ENCODE results near the gene C16orf54.
"Not testable (repeated sequence)": the region's sequence is repeated elsewhere in the genome, so short reads cannot be mapped to it uniquely, and the experiment has no call there.

C16orf54 gene

DNA sequence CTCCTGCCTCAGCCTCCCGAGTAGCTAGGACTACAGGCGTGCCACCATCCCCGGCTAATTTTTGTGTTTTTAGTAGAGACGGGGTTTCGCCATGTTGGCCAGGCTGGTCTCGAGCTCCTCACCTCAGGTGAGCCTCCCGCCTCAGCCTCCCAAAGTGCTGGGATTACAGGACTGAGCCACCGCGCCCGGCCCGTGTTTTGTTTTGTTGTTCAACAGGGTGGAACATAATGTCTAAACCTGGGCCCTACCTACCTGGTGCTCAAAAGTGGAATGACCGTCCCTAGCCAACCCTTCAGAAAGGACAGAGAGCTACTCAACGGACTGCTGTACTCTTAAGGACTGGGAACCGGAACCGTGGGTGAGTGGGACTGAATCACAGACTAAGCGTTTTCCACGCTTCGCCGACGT is 44.0 kb upstream of the C16orf54 start:
- peak overlapping the region; percentile 92 for H3K4me3 ChIP-seq (ENCODE audit: low read depth, low read length)
- TF ChIP-seq, protein P1, sequence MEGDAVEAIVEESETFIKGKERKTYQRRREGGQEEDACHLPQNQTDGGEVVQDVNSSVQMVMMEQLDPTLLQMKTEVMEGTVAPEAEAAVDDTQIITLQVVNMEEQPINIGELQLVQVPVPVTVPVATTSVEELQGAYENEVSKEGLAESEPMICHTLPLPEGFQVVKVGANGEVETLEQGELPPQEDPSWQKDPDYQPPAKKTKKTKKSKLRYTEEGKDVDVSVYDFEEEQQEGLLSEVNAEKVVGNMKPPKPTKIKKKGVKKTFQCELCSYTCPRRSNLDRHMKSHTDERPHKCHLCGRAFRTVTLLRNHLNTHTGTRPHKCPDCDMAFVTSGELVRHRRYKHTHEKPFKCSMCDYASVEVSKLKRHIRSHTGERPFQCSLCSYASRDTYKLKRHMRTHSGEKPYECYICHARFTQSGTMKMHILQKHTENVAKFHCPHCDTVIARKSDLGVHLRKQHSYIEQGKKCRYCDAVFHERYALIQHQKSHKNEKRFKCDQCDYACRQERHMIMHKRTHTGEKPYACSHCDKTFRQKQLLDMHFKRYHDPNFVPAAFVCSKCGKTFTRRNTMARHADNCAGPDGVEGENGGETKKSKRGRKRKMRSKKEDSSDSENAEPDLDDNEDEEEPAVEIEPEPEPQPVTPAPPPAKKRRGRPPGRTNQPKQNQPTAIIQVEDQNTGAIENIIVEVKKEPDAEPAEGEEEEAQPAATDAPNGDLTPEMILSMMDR (IDR thresholded peaks at IDR 0.05; ENCODE audit: low read depth, low read length, missing control alignments): no peak
- DNase-seq (ENCODE audit: low read depth): no peak
- in situ Hi-C loops (cut with HindIII; ENCODE audit: low sequenced_read_pairs): no loop called here

DNA sequence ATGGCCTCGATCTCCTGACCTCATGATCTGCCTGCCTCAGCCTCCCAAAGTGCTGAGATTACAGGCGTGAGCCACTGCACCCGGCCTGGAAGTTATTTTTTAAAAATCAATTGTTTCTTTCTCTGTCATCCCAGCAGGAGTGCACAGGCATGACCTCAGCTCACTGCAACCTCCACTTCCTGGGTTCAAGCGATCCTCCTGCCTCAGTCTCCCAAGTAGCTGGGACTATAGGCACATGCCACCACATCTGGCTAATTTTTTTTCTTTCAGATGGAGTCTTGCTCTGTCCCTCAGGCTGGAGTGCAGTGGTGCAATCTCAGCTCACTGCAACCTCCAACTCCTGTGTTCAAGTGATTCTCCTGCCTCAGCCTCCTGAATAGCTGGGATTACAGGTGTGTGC is 41.4 kb upstream of the C16orf54 start:
- H3K4me3 ChIP-seq (ENCODE audit: low read depth, low read length); in situ Hi-C loops (cut with HindIII; ENCODE audit: low sequenced_read_pairs); DNase-seq (ENCODE audit: low read depth): not testable (repeated sequence)

DNA sequence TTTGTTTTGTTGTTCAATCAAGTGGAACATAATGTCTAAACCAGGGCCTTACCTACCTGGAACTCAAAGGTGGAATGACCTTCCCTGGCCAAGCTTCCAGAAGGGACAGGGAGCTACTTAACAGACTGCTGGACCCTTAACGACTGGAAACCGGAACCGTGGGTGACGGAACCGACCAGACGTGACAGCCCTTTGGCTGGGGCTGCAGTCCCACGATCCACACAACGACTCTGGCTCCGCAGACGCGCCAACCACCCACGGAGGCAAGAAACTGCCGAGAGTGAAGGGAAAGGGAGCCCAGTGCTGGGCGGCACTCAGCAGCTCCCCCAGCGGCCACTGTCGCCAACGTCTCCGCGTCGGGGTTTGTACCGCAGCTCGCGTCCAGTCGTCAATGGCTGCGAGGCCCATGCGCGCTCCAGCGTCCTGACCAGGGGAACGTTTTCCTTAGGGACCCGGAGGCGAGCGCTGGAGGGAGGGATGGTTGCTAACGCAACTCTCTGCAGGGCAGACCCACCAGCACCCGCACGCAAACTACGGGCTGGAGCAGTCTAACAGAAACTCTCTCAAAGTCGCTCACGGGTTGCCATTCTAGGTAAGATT is 39.2 kb upstream of the C16orf54 start:
- TF ChIP-seq, protein P1 (IDR thresholded peaks at IDR 0.05; ENCODE audit: low read depth, low read length, missing control alignments): peak; percentile 86
- in situ Hi-C loops (cut with HindIII; ENCODE audit: low sequenced_read_pairs): no loop called here
- DNase-seq (ENCODE audit: low read depth): no peak
- H3K4me3 ChIP-seq (ENCODE audit: low read depth, low read length): peak overlapping the region; percentile 14

DNA sequence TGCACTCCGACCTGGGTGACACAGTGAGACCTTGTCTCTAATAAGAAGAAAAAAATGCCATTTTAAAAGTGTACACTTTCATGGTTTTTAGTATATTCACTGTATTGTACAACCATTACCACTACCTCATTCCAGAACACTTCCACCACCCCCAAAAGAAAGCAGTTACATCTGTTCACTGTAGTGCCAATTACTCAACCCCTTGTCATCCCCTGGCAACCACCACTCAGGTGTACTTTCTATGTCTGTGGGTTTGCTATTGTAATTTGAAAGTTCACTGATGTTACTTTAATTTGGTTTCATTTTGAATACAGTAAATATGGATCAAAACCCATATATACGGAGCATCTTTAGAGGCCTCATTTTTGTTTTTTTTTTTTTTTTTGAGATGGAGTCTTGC is 38.4 kb upstream of the C16orf54 start:
- DNase-seq (ENCODE audit: low read depth): no peak
- in situ Hi-C loops (cut with HindIII; ENCODE audit: low sequenced_read_pairs): no loop called here
- TF ChIP-seq, protein P1 (IDR thresholded peaks at IDR 0.05; ENCODE audit: low read depth, low read length, missing control alignments): no peak

DNA sequence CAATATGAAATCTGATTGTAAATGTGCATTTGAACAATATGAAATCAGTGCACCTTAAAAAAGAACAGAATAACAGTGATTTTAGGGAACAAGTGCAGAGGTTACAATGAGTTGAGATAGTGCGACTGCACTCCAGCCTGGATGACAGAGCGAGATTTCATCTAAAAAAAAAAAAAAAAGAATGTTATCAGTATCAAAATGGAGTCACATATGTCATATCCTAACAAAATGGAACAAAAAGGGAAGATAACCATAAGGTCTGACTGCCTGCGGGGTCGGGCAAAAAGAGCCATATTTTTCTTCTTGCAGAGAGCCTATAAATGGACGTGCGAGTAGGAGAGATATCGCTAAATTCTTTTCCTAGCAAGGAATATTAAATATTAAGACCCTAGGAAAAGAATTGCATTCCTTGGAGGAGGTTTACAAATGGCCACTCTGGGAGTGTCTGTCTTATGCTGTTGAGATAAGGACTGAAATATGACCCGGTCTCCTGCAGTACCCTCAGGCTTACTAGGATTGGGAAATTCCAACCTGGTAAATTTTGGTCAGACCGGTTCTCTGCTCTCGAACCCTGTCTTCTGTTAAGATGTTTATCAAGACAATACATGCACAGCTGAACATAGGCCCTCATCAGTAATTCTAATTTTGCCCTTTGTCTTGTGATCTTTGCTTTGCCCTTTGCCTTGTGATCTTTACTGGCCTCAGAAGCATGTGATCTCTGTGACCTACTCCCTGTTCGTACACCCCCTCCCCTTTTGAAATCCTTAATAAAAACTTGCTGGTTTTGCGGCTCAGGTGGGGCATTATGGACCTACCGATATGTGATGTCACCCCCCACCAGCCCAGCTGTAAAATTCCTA is 37.5 kb upstream of the C16orf54 start:
- DNase-seq (ENCODE audit: low read depth); H3K4me3 ChIP-seq (ENCODE audit: low read depth, low read length); in situ Hi-C loops (cut with HindIII; ENCODE audit: low sequenced_read_pairs): not testable (repeated sequence)

More for the DNA sequence above, 38.4 kb upstream of the C16orf54 start:
- H3K4me3 ChIP-seq (ENCODE audit: low read depth, low read length): no peak overlapping the region

DNA sequence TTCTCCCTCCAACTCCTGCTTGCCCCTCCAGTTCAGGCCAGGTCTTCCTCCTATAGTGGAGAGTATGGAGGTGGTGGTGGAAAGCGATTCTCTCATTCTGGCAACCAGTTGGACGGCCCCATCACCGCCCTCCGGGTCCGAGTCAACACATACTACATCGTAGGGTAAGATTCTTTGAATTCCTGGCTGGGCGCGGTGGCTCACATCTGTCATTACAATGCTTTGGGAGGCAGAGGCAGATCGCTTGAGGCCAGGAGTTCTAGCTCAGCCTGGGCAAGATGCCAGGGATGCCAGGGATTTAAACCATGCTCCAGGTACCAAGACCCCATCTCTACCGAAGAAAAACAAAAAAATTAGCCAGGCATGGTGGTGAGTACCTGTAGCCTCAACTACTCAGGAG is 33.7 kb upstream of the C16orf54 start:
- DNase-seq (ENCODE audit: low read depth): no peak
- TF ChIP-seq, protein P1 (IDR thresholded peaks at IDR 0.05; ENCODE audit: low read depth, low read length, missing control alignments): no peak
- in situ Hi-C loops (cut with HindIII; ENCODE audit: low sequenced_read_pairs): no loop called here
- H3K4me3 ChIP-seq (ENCODE audit: low read depth, low read length): no peak overlapping the region

DNA sequence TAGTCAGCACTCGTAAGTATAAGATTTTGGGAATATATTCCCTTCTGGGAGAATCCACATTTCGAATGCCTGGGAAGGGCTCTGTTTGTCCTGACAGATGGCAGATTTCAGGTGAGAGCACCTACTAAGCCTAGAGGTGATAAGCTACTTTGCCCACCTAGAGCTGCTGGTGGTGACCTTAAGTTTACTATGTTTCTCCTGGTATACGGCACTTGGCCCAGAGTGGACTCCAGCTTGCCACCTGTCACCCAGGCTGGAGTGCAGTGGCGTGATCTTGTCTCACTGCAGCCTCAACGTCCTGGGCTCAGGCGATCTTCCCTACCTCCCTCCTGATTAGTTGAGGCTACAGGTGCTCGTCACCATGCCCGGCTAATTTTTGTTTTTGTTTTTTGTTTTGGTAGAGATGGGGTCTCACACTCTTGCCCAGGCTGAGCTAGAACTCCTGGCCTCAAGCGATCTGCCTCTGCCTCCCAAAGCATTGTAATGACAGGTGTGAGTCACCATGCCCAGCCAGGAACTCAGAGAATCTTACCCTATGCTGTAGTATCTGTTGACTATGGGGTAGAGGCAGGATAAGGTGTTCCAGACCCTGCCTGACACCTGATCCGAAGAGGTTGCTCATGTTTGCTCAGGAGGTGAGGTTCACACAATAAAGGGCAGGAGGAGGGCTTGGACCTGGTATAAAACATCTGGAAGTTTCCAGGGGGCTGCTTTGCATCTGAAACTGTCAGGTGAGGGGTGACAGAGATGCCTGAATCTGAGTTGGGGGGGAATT is 32.0 kb upstream of the C16orf54 start, which contains the start of gene ZG16:
ZG16 (plus strand) TSS at position 681 of the 775 bp plus-strand sequence. CDS start 1,011 bp downstream, outside the sequence.
- in situ Hi-C loops (cut with HindIII; ENCODE audit: low sequenced_read_pairs): no loop called here

More for the DNA sequence above, 32.0 kb upstream of the C16orf54 start, which contains the start of gene ZG16:
- TF ChIP-seq, protein P1 (IDR thresholded peaks at IDR 0.05; ENCODE audit: low read depth, low read length, missing control alignments): no peak
- no peak for DNase-seq (ENCODE audit: low read depth)
- no peak within 1 kb of the TSS for H3K4me3 ChIP-seq (ENCODE audit: low read depth, low read length)

Data from astrocyte of the cerebellum (primary cell).